GM18867 (cell line): Measurements from ENCODE around the gene LRP11.

Source experiments
- ATAC-seq: cut with Tn5 transposase; IDR thresholded peaks from one replicate; pipeline ENCODE4 v1.9.1; 2021; ENCODE audit warnings: mild to moderate bottlenecking, moderate library complexity; ENCODE audit not compliant: unreplicated experiment

LRP11 gene

DNA sequence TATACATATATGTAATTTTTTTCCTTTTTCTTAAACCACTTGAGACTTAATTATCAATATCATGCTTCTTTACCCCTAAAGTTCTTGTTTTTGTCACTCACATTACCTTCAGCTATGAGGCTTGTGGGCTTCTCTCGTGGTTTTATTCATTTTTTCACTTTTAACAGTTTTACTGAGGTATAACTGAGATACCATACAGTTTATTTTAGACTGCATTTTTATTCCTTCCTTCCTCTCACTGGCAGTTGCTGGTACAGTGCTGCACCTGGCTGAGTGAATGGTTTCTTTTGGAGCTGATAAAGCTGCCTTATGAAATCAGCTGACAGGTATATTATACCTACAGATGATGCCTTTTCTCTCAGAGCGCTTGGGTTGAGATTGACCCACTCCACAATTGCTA, 54.4 kb downstream of the LRP11 start:
- ATAC-seq, result no peak

DNA sequence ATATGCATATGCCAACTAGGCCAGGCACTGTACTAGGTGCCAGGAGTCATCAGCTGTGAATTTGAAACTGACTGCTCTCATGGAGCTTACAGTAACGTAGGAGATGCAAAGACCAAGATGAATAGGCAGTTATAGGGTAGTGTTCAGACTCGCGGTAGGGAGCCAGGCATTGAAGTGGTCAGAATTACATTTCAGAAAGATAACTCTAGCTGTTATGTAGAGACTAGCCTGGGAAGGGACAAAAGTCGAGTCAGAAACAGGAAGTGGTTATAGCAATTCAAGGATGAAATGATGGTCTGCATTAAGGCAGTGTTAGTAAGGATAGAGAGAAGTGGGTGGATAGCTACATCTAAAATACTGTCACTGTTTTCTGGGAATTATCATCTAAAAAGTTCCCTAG, 58.0 kb downstream of the LRP11 start:
- ATAC-seq, result no peak

DNA sequence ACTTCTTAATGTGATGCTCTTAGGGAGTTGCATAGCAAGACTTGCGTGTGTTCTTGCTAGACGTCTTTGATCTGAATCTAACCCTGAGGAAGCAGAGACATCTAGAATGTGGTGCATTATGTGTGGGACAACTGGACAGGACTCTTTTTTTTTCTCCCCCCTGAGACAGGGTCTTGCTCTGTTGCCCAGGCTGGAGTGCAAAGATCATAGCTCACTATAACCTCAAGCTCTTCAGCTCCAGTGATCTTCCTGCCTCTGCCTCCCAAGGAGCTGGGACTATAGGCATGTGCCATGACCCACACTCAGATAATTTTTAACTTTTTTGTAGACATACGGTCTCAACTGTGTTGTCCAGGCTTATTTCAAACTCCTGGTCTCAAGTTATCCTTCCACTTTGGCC, 80.6 kb downstream of the LRP11 start:
- no peak for ATAC-seq

DNA sequence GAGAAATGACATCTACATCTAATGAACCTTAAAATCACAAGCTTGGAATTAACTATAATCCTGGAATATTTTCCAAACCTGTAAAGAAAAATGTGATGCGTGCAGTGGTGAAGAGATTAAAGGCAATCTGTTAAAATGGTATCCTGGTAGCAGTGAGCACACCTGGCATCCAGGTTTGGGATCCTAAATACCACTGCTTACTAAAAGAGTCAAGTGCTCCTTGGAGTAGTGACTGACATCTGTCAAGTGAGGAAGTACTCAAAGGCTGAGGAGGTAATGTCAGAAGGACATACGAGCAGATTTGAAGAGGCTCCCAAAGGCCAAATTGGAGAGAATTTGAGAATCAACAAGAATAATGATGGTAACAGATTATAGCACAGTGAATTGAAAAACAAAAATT, 81.8 kb downstream of the LRP11 start:
- no peak for ATAC-seq

- ATAC-seq, result no peak
These were observed 82.4 kb downstream of the LRP11 start for GRCh38 chr6:149781715-149782114.

GRCh38 chr6:149779644-149779963, 84.6 kb downstream of the LRP11 start:
- no peak for ATAC-seq

DNA sequence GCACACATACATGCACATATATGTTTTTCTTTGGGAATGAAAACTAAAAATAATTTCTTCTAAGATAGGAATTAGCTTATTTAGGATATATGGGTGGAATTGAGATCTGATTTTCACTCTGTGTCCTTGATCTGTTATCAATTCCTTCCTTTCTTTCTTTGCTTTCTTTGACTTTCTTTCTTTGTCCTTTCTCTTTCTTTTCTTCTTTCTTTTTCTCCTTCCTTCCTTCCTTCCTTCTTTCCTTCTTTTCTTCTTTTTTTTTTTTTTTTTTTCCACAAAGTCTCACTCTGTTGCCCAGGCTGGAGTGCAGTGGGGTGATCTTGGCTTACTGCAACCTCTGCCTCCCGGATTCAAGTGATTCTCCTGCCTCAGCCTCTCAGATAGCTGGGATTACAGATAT, 86.5 kb downstream of the LRP11 start:
- no peak for ATAC-seq

GRCh38 chr6:149771925-149772324, 92.2 kb downstream of the LRP11 start:
- ATAC-seq, result no peak

GRCh38 chr6:149771185-149771584, 93.0 kb downstream of the LRP11 start:
- no peak for ATAC-seq

GRCh38 chr6:149769676-149770075, 94.5 kb downstream of the LRP11 start:
- ATAC-seq, result no peak
